Stimulated activated naive CD8-positive, alpha-beta T cell treated with anti-CD3 and anti-CD28 coated beads, Interleukin-15, amount 100 ng/mL, for 72 hours (primary cell): Measurements from ENCODE around the gene NOL4.
"Not testable (repeated sequence)": the region's sequence is repeated elsewhere in the genome, so short reads cannot be mapped to it uniquely, and the experiment has no call there.

ENCODE experiments used
- ATAC-seq: fragments of 150-1000 bp; cut with Tn5 transposase; 2 replicates; pipeline ENCODE4 v1.10.0; 2021; ENCODE audit warnings: mild to moderate bottlenecking, moderate library complexity
- DNase-seq, 2 donors: peaks; one replicate each; pipeline ENCODE4 v3.0.0; 2021 to 2022
- H3K27ac Mint-ChIP-seq, 2 donors: one replicate each; pipeline ENCODE4 v1.8.0; 2022; ENCODE audit warnings: mild to moderate bottlenecking in 2 of 2, mixed read lengths in 2 of 2, moderate library complexity in 2 of 2
- H3K27me3 Mint-ChIP-seq: one replicate; pipeline ENCODE4 v1.8.0; 2022; ENCODE audit warnings: mixed read lengths
- H3K4me1 Mint-ChIP-seq: one replicate; pipeline ENCODE4 v1.8.0; 2022; ENCODE audit warnings: mild to moderate bottlenecking, mixed read lengths
- H3K4me3 Mint-ChIP-seq, 2 donors: one replicate each; pipeline ENCODE4 v1.8.0; 2022; ENCODE audit warnings: mild to moderate bottlenecking in 2 of 2, mixed read lengths in 2 of 2, moderate library complexity in 1 of 2
- H3K9me3 Mint-ChIP-seq, 2 donors: one replicate each; pipeline ENCODE4 v1.8.0; 2022; ENCODE audit warnings: mixed read lengths in 2 of 2

NOL4 gene, protein sequence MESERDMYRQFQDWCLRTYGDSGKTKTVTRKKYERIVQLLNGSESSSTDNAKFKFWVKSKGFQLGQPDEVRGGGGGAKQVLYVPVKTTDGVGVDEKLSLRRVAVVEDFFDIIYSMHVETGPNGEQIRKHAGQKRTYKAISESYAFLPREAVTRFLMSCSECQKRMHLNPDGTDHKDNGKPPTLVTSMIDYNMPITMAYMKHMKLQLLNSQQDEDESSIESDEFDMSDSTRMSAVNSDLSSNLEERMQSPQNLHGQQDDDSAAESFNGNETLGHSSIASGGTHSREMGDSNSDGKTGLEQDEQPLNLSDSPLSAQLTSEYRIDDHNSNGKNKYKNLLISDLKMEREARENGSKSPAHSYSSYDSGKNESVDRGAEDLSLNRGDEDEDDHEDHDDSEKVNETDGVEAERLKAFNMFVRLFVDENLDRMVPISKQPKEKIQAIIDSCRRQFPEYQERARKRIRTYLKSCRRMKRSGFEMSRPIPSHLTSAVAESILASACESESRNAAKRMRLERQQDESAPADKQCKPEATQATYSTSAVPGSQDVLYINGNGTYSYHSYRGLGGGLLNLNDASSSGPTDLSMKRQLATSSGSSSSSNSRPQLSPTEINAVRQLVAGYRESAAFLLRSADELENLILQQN

DNA sequence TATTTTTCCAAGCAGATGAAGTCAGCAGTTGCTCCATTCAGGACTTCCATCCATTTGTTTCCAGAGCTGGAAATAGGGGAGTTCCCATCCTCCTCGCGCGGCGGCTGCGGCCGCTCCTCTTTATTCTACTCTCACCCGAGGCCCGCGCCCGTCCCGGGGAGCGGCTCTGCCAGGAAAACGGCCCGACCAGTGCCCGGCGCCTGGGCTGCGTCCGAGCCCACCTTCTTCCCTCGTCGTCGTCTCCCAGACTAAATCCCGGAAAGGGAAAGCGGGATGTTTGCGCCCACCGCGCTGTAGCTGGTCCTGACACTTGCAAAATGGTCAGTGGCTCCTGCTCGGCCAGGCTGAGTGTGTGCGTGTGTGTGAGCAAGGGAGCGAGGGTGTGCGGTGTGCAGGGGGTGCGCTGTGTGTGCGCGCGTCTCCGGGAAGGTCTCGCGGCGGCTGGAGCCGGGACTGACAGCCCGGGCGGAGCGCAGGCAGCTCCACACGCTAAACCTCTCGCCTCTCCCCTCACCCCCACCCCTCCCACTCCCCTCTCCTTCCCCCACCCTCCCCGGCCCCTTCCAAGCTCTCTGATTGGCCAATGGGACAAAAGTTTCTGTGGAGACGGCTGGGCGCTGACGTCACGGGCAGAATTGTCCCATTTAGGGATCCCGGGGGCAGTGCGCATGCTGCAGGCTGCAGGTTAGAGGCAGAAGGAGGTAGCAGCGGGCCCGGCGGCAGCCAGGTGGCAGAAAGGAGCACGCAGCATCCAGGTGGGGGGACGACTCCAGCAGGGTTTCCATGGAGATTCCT is at the start of gene NOL4:
NOL4 (minus strand) TSS at position 491 of the 795 bp plus-strand sequence. CDS start 1,660 bp downstream, outside the sequence.
- H3K27ac Mint-ChIP-seq = no peak within 1 kb of the TSS
- H3K9me3 Mint-ChIP-seq = peaks cover 0 to 7% of the 10 kb centered on the region in 2 donors
- DNase-seq = no peak
- peaks cover 15% of the 10 kb centered on the region for H3K4me1 Mint-ChIP-seq
- ATAC-seq = no peak
- H3K4me3 Mint-ChIP-seq = no peak within 1 kb of the TSS
- peaks cover 40% of the 10 kb centered on the region for H3K27me3 Mint-ChIP-seq

DNA sequence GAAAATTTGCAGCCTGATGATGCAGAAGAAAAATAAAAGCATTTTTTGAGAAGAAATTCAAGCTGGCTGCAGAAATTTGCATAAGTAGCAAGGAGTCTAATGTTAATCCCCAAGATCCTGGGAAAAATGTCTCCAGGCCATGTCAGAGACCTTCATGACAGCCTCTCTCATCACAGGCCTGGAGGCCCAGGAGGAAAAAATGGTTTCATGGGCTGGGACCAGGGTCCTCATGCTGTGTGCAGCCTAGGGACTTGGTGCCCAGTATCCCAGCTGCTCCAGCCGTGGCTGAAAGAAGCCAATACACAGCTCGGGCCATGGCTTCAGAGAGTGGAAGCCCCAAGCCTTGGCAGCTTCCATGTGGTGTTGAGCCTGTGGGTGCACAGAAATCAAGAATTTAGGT is 41.3 kb upstream of the NOL4 start:
- not testable (repeated sequence) for H3K4me1 Mint-ChIP-seq, H3K27ac Mint-ChIP-seq, H3K27me3 Mint-ChIP-seq, DNase-seq, H3K4me3 Mint-ChIP-seq, ATAC-seq
- peaks cover 13 to 26% of the 10 kb centered on the region in 2 donors for H3K9me3 Mint-ChIP-seq

DNA sequence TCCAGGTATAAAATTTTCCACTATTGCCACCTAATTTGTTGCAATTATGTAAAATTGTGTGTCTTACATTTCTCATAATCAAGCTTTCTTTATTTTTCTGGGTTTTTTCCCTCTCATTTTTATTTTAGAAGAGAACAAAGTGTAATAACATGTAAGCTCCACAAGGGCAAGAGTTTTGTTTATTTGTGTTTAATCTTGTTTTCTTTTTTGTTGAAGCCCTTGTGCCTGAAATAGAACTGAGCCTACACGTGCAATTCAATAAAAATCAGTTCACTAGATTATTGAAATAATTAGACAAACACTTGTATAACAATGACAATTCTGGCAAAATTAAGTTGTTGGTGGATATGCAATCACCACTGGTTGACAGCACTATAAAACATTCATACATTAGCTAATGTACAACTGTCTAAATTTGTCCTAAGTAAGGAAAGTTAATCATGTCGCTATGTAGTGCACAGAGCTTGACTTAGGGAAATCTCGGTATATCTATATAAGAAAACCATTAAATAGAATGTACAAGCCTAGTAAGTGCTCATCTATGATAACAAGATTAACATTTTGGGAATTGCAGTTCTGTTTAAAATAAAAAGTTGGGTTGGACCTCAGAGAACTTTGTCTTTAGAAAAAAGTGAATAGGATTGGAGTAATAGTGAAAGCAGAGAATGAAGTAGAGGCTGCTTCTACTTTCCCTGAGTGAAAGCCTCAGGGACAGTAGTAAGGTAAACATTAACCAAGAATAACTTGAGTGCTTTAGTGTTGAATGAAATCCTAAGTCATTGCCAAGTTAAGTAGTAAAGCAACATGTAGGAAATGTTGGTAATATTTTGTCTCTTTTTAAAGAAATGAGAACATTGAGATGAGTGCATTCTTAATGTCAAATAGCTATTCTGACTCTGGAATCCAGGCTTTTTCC is 37.4 kb upstream of the NOL4 start:
- Mint-ChIP-seq H3K9me3 (peaks cover 14 to 35% of the 10 kb centered on the region in 2 donors), H3K27ac (no peak overlapping the region), H3K4me1 (no peaks in the 10 kb centered on the region), H3K27me3 (no peaks in the 10 kb centered on the region), H3K4me3 (no peak overlapping the region)
- no peak for ATAC-seq
- no peak for DNase-seq

DNA sequence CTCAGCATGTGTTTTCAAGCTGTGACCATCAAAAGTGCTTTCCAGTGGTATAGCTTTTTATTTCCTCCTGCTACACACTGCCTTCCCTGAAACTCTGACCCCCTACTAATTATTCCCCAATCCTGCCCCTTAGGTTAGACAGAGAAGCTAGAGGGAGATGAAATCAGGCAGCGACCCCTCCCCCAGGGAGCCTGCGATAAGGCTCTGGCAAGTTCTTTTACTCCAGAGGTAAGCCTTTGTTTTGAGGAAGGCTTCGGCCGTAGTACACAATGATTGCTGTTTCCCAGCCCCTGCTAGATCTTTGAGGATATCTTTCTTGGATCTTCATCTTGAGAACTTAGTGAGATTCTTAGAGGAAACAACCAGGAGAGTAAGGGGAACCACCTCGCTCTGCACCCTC is 33.5 kb upstream of the NOL4 start:
- no peak for DNase-seq
- Mint-ChIP-seq H3K4me3 (no peak overlapping the region), H3K4me1 (no peaks in the 10 kb centered on the region), H3K27me3 (no peaks in the 10 kb centered on the region), H3K27ac (no peak overlapping the region), H3K9me3 (peaks cover 4 to 24% of the 10 kb centered on the region in 2 donors)
- no peak for ATAC-seq

DNA sequence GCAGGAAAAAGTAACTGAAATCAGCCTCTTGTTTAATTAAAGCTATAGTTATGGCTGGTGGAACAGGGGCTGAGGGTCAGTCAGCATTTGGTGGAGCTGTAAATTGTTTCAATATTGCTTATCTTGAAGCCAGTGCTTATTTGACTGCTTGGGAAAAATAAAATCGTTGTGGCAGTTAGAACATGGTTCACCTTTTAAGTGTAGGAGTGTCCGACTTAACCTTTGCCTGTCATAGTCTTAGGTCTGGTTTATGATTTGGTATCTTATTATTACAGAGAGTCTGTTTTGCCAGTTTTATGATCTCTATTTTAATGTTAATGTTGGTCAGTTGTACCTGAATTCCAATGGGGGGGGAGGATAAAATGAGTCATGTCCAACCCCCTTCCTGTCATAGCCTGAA is 27.2 kb upstream of the NOL4 start:
- H3K9me3 Mint-ChIP-seq = peaks cover 16 to 21% of the 10 kb centered on the region in 2 donors
- no peak overlapping the region for H3K4me3 Mint-ChIP-seq
- ATAC-seq (no peak), DNase-seq (no peak)
- no peaks in the 10 kb centered on the region for H3K27me3 Mint-ChIP-seq
- H3K4me1 Mint-ChIP-seq = no peaks in the 10 kb centered on the region
- no peak overlapping the region for H3K27ac Mint-ChIP-seq

DNA sequence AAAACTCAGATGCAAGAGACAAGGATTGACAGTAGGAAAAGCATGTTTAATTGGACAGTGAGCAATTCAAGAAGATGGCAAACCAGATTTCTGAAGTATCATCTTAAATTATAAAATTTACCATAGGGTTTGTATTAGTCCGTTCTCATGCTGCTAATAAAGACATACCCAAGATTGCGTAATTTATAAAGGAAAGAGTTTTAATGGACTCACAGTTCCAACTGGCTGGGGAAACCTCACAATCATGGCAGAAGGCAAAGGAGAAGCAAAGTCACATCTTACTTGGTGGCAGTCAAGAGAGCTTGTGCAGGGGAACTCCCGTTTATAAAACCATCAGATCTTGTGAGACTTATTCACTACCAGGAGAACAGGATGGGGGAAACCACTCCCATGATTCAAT is 24.0 kb upstream of the NOL4 start:
- Mint-ChIP-seq H3K27me3 (no peaks in the 10 kb centered on the region), H3K27ac (no peak overlapping the region), H3K4me3 (no peak overlapping the region), H3K9me3 (peaks cover 22 to 40% of the 10 kb centered on the region in 2 donors), H3K4me1 (no peaks in the 10 kb centered on the region)
- no peak for ATAC-seq
- no peak for DNase-seq

DNA sequence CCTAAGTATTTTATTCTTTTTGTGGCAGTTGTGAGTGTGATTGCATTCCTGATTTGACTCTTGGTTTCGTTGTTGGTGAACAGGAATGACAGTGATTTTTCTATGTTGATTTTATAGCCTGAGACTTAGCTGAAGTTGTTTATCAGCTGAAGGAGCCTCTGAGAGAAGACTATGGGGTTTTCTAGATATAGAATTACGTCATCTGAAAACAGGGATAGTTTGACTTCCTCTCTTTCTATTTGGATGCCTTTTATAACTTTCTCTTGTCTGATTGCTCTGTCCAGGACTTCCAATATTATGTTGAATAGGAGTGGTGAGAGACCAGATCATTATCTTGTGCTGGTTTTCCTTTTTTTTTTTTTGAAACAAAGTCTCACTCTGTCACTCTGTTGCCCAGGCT is 18.0 kb upstream of the NOL4 start:
- Mint-ChIP-seq H3K4me3 (no peak overlapping the region), H3K27ac (no peak overlapping the region), H3K4me1 (no peaks in the 10 kb centered on the region), H3K27me3 (no peaks in the 10 kb centered on the region), H3K9me3 (peaks cover 18 to 20% of the 10 kb centered on the region in 2 donors)
- ATAC-seq = no peak
- no peak for DNase-seq

DNA sequence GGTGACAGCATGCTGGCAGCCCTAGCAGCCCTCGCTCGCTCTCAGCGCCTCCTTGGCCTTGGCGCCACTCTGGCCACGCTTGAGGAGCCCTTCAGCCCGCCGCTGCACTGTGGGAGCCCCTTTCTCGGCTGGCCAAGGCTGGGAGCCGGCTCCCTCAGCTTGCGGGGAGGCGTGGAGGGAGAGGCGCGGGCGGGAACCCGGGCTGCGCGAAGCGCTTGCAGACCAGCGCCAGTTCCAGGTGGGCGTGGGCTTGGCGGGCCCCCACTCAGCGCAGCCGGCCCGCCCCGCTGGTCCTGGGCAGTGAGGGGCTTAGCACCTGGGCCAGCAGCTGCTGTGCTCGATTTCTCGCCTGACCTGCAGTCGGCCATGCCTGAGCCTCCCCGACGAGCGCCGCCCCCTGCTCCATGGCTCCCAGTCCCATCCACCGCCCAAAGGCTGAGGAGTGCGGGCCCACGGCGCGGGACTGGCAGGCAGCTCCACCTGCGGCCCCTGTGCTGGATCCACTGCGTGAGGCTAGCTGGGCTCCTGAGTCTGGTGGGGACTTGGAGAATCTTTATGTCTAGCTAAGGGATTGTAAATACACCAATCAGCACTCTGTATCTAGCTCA is 9.2 kb upstream of the NOL4 start:
- not testable (repeated sequence) for DNase-seq, ATAC-seq, H3K27me3 Mint-ChIP-seq, H3K4me3 Mint-ChIP-seq, H3K4me1 Mint-ChIP-seq, H3K27ac Mint-ChIP-seq
- H3K9me3 Mint-ChIP-seq = peaks cover 1 to 12% of the 10 kb centered on the region in 2 donors

DNA sequence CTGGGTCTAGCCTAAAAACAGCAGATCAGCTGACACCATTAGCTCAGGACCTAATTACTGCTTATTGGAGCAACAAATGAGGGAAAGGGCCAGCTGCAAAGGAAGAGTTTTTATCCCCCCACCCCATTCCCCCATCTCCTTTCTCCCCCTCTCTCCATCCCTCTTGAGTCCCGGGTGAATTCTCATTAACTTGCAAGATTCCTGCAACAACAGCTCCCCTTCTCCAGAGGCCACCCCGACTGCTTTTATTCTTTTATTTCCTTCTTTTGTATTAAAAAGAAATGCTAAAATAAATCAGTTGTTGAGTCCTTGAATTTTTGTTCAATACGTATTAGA is 473 bp upstream of the NOL4 start:
- Mint-ChIP-seq H3K27me3 (peaks cover 40% of the 10 kb centered on the region), H3K4me3 (no peak overlapping the region), H3K27ac (no peak overlapping the region), H3K4me1 (peaks cover 15% of the 10 kb centered on the region), H3K9me3 (peaks cover 0 to 7% of the 10 kb centered on the region in 2 donors)
- ATAC-seq = no peak
- DNase-seq = no peak

DNA sequence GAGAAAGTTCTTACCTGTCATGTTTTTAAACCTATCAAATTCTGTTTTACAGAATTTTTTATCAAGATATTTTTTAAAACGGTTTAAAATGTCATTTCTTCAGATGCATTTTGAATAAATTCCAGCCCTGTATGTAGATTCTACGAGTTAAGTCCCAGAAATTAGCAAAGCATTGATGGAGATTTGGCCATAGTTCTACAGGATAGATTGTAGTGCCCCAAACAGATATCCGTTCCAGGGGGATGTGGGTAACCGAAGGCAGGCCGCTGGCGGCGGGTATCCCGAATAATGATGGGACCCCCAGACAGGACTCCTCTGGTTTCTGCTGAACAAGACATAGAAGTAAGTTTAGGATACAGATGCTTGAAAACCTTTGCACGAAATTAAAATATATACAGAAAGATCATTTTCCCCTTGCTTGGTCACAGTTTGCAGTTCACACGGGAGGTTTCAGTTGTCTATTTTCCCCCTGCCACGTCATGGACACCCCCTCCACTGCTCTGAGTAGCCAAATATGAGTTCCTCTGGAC is 755 bp downstream of the NOL4 start:
- Mint-ChIP-seq H3K4me1 (peaks cover 15% of the 10 kb centered on the region), H3K27me3 (peaks cover 40% of the 10 kb centered on the region), H3K9me3 (peaks cover 0 to 7% of the 10 kb centered on the region in 2 donors), H3K27ac (no peak overlapping the region), H3K4me3 (no peak overlapping the region)
- ATAC-seq (no peak), DNase-seq (no peak)

DNA sequence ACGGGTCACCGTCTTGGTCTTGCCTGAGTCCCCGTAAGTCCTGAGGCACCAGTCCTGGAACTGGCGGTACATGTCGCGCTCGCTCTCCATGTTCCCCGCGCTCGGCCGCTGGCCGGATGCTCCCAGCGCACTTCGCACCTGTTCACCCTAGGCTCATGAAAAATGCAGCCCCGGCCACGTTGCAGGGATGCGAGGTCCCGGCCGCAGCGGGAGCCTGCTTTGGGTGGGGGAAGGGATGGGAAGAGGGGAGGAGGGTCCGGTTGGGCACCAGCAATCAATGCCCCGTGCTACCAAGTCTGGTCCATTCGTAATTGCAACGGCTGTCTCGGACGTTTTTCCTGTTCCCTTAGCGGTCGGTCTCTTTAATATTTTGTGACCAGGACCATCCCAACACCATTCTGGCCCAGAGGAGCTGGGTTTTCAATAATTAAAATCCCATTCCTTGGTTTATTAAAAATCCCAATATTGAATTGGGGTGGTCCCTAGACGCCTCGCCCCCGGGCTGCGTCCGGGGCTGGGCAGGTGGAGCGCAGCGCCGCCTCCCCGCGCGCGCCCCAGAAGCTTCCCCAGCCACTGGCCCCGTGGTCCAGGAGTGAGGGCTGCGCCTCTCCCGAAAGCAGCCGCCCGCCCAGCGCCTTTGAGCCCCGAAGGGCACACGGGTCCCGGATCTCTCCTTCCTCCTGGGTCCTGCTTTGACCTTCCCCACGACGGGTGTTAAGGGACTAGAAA is 1.4 kb downstream of the NOL4 start:
- DNase-seq (no peak), ATAC-seq (peak; percentile 26)
- Mint-ChIP-seq H3K4me1 (peaks cover 15% of the 10 kb centered on the region), H3K4me3 (peak overlapping the region in 1 of 2 donors; percentile 42), H3K27ac (no peak overlapping the region), H3K27me3 (peaks cover 40% of the 10 kb centered on the region), H3K9me3 (peaks cover 0 to under 1% of the 10 kb centered on the region in 2 donors)

DNA sequence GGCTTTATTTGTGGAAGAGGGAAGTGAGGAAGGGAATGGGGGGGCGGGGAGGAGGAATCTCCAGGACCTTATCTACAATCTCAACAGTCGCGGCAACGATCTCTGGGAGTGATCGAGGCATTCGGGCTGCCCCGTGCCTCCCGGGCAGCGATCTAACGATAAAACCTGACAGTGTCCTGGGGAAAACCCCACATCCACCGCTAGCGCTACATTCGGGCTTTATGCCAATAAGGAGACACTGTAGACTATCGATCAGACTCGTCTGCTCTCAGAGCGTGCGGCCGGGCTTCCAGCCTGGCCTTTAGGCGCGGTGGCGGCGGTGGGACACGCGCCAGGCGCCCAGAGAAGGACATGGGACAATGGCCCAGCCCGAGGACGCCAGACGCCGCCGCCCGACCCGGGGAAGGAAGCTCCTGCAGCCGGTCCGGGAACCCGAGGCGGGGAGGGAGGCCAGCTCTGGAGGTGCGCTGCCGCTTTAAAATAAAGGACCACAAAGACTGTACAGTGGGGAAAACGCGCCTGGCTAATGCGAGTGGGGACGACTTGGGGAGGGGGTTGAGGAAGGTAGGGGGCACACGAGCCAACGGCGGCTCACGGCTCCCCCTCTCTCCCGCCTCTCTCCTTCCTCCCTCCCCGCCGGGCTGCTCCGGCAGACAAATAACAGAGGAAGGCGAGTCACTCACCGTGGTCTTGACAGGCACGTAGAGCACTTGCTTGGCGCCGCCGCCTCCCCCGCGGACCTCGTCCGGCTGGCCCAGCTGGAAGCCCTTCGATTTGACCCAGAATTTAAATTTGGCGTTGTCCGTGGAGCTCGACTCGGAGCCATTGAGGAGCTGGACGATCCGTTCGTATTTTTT is 2.2 kb downstream of the NOL4 start:
- Mint-ChIP-seq H3K4me1 (peaks cover 15% of the 10 kb centered on the region), H3K9me3 (no peaks in the 10 kb centered on the region), H3K27me3 (peaks cover 40% of the 10 kb centered on the region), H3K4me3 (peak overlapping the region; percentile 45 to 56), H3K27ac (no peak overlapping the region)
- peak; percentile 68 for ATAC-seq
- DNase-seq = no peak

DNA sequence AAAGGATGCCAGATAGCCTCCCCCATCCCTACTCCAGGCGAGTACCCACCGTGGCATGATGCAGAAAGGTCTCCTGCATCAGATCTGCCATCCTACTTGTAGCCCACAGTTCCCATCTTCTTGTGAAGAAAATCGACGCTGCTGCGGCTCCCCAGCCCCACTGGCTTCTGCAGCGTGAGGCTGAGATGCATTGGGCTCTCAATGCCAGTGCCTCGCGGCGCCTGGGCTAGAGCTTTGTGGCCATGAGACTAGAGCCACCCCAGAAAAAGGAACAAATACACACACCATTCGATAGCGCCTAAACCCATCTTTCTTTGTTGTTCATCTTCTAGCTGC is 2.8 kb downstream of the NOL4 start:
- DNase-seq = no peak
- peak; percentile 7 for ATAC-seq
- Mint-ChIP-seq H3K4me1 (peaks cover 15% of the 10 kb centered on the region), H3K27ac (no peak overlapping the region), H3K9me3 (no peaks in the 10 kb centered on the region), H3K27me3 (peaks cover 40% of the 10 kb centered on the region), H3K4me3 (peak overlapping the region; percentile 45 to 56)
